ENCODE measurements around the gene SEMA4D. TPM values are rescaled to one million over a fixed set of nuclear protein-coding genes. Genes with fewer than 3 reads are reported as not detected.

Gene SEMA4D
- total RNA-seq, 4 donors from 2014 or later = 7.9 to 14.1 (median 10.6) TPM

DNA sequence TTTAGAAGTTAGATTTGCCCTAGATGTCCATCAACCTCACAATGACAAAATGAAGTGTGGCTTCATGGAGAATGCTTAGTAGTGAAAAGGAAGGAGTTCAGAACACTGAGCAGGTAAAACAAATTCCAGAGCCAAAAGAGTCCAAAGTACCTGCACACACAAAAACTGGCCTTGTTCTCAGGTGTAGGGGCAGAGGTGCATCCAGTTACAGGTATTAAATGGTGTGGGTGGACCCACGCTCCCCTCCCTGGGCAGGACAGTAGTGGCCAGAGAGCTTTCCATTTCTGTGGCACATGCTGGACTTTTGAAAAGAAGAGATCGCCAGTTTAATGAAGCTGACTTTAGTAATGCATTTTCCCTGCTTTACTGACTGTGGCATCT, 132.4 kb downstream of the SEMA4D start:
- intact Hi-C loops (cut with DNase I) = no loop called here
- no peaks in the 10 kb centered on the region for H3K9me3 ChIP-seq
- WGBS = 95% methylated on average over 2 of the region's 2 CpGs
- no peak overlapping the region for H3K27ac ChIP-seq (replicated peaks in 1 of 4)
- DNase-seq (ENCODE audit: extremely low spot score) = no peak
- H3K27me3 ChIP-seq = no peaks in the 10 kb centered on the region
- TF ChIP-seq CTCF (IDR thresholded peaks at IDR 0.05) = no peak
- no peak for TF ChIP-seq POLR2AphosphoS5 (IDR thresholded peaks at IDR 0.05)
- TF ChIP-seq EP300 (IDR thresholded peaks at IDR 0.05) = no peak
- no peak for TF ChIP-seq POLR2A (IDR thresholded peaks at IDR 0.05; ENCODE audit: low read depth)
- H3K36me3 ChIP-seq = peaks cover 15 to 27% (median 25%) of the 10 kb centered on the region in 4 donors
- peaks cover 0 to 2% (median 0%) of the 10 kb centered on the region in 4 donors for H3K4me1 ChIP-seq
- H3K4me3 ChIP-seq = no peak overlapping the region

- Histone ChIP-seq H3K4me1 (peaks cover 0 to 8% (median 4%) of the 10 kb centered on the region in 4 donors), H3K9me3 (no peaks in the 10 kb centered on the region), H3K27ac (replicated peaks in 1 of 4) (no peak overlapping the region), H3K27me3 (no peaks in the 10 kb centered on the region), H3K36me3 (peaks cover 17 to 33% (median 31%) of the 10 kb centered on the region in 4 donors), H3K4me3 (no peak overlapping the region)
- intact Hi-C loops (cut with DNase I) = no loop called here
- no peak for TF ChIP-seq POLR2AphosphoS5 (IDR thresholded peaks at IDR 0.05)
- no peak for TF ChIP-seq CTCF (IDR thresholded peaks at IDR 0.05)
- no peak for TF ChIP-seq EP300 (IDR thresholded peaks at IDR 0.05)
- no peak for TF ChIP-seq POLR2A (IDR thresholded peaks at IDR 0.05; ENCODE audit: low read depth)
- WGBS = 94% methylated on average over 16 of the region's 17 CpGs
- DNase-seq (ENCODE audit: extremely low spot score) = no peak
Observed at GRCh38 chr9:89364666-89365531, 133.0 kb downstream of the SEMA4D start.

DNA sequence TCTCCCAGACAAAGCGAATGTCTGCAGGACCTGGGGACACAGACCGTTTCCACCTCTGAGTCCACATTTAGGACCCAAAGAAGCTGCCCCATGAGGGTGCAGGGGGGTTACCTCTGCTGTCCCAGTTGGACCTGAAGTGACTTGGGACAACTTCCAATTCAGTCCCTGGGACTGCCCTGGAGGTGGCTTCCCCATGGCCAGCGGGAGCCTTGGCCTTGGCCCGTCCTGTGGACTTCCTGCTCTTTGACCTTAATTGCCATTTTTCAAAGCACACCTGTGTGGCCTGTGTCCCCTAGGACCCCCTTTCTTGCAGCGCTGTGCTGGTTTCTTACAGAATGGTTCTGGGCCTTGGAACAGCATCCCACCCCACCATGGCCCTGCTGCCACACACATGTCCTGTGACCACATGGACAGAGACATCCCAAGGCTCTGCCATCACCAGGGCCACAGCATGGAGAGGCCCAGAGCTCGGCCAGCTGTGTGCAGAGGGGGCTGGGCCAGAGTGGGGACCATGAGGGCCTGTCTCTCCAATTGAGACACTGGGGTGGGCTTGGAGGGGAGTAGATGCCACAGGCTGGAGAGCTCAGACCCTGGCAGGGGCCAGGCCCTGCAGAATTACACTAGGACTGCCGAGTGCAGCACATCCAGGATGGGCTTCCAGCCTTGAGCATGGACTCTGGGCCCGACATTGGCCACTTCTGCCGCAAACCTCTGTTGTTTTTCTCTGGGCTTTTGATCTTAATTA, 133.8 kb downstream of the SEMA4D start:
- DNase-seq (ENCODE audit: extremely low spot score) = no peak
- no peak overlapping the region for H3K27ac ChIP-seq (replicated peaks in 1 of 4)

GRCh38 chr9:89363311-89363670, 134.6 kb downstream of the SEMA4D start:
- Histone ChIP-seq H3K9me3 (no peaks in the 10 kb centered on the region), H3K36me3 (peaks cover 33 to 48% (median 46%) of the 10 kb centered on the region in 4 donors), H3K4me1 (peaks cover 6 to 18% (median 13%) of the 10 kb centered on the region in 4 donors), H3K27ac (replicated peaks in 1 of 4) (no peak overlapping the region), H3K27me3 (no peaks in the 10 kb centered on the region), H3K4me3 (no peak overlapping the region)
- TF ChIP-seq POLR2A (IDR thresholded peaks at IDR 0.05; ENCODE audit: low read depth) (no peak), CTCF (IDR thresholded peaks at IDR 0.05) (no peak), POLR2AphosphoS5 (IDR thresholded peaks at IDR 0.05) (no peak), EP300 (IDR thresholded peaks at IDR 0.05) (no peak)
- WGBS = 85% methylated on average over 6 of the region's 6 CpGs
- no peak for DNase-seq (ENCODE audit: extremely low spot score)
- intact Hi-C loops (cut with DNase I) = no loop called here

More for the DNA sequence above, 133.8 kb downstream of the SEMA4D start:
- Histone ChIP-seq H3K27me3 (no peaks in the 10 kb centered on the region), H3K4me3 (no peak overlapping the region), H3K9me3 (no peaks in the 10 kb centered on the region), H3K4me1 (peaks cover 1 to 14% (median 10%) of the 10 kb centered on the region in 4 donors), H3K36me3 (peaks cover 26 to 40% (median 38%) of the 10 kb centered on the region in 4 donors)
- intact Hi-C loops (cut with DNase I) = no loop called here
- TF ChIP-seq CTCF (IDR thresholded peaks at IDR 0.05) (no peak), EP300 (IDR thresholded peaks at IDR 0.05) (no peak), POLR2AphosphoS5 (IDR thresholded peaks at IDR 0.05) (no peak), POLR2A (IDR thresholded peaks at IDR 0.05; ENCODE audit: low read depth) (no peak)
- 98% methylated on average over 9 of the region's 9 CpGs for WGBS
